HEK293 (cell line): ENCODE results near the gene NAV2.

Experiments used
- CTCF ChIA-PET: fragments of 350-600 bp; formaldehyde crosslinking; extraction: SDS; loops from one replicate; lab custom pipeline; 2021; ENCODE audit warnings: antibody characterized with exemption; lab: Yijun Ruan, JAX
- POLR2A ChIA-PET: fragments of 300-600 bp; formaldehyde crosslinking; extraction: SDS; loops from one replicate; lab custom pipeline; 2020; ENCODE audit warnings: antibody characterized with exemption, inconsistent platforms; lab: Yijun Ruan, JAX
- H3K27ac ChIP-seq: fragments of 200-500 bp; sonication (Bioruptor generic); 2 replicates; pipeline ENCODE4 v1.5.1; 2014; ENCODE audit warnings: low read depth, low read length, control low read depth, inconsistent platforms; ENCODE audit errors: extremely low read depth
- H3K36me3 ChIP-seq, 2 experiments: fragments of 200-500 bp in 1 of 2; sonication (Bioruptor generic) in 1 of 2; 1 replicate in 1 of 2; 2 replicates in 1 of 2; pipeline ENCODE4 v1.5.1; 2014 to 2017; ENCODE audit warnings: inconsistent platforms in 2 of 2, low read length in 2 of 2; ENCODE audit not compliant: control insufficient read depth in 2 of 2, insufficient read depth in 1 of 2
- H3K4me1 ChIP-seq: fragments of 200-500 bp; sonication (Bioruptor generic); 2 replicates; pipeline ENCODE4 v1.5.1; 2014; ENCODE audit warnings: mild to moderate bottlenecking, low read length, inconsistent platforms; ENCODE audit not compliant: control insufficient read depth, insufficient read depth
- H3K4me3 ChIP-seq: 2 replicates; pipeline ENCODE4 v1.5.1; 2011; ENCODE audit warnings: low read depth, mild to moderate bottlenecking, control low read depth, low read length, moderate library complexity
- H3K9me3 ChIP-seq: fragments of 200-500 bp; sonication (Bioruptor generic); 2 replicates; pipeline ENCODE4 v1.5.1; 2014; ENCODE audit warnings: low read depth, low read length, inconsistent platforms; ENCODE audit not compliant: control insufficient read depth, insufficient read depth
- GFI1B ChIP-seq: fragments of 450-650 bp; formaldehyde crosslinking; IDR thresholded peaks from 2 replicates; pipeline ENCODE4 v1.5.1; 2016; ENCODE audit warnings: missing biosample characterization, missing genetic modification characterization
- HOXC10 ChIP-seq: sonication (generic); formaldehyde crosslinking; IDR thresholded peaks from 2 replicates; pipeline ENCODE4 v1.8.1; 2023; ENCODE audit warnings: mild to moderate bottlenecking, missing genetic modification reagents
- KLF1 ChIP-seq: fragments of 450-650 bp; formaldehyde crosslinking; IDR thresholded peaks from 2 replicates; pipeline ENCODE4 v1.5.1; 2016; ENCODE audit warnings: missing biosample characterization, missing genetic modification characterization
- MEIS1 ChIP-seq: sonication (generic); formaldehyde crosslinking; IDR thresholded peaks from 2 replicates; pipeline ENCODE4 v1.8.1; 2022; ENCODE audit warnings: missing genetic modification reagents, mild to moderate bottlenecking, borderline replicate concordance
- MZF1 ChIP-seq: fragments of 450-650 bp; formaldehyde crosslinking; IDR thresholded peaks from 2 replicates; pipeline ENCODE4 v1.5.1; 2017; ENCODE audit warnings: missing biosample characterization, missing genetic modification characterization, borderline replicate concordance
- PRDM10 ChIP-seq: fragments of 450-650 bp; formaldehyde crosslinking; IDR thresholded peaks from 2 replicates; pipeline ENCODE4 v1.5.1; 2016; ENCODE audit warnings: missing biosample characterization, missing genetic modification characterization
- PRDM6 ChIP-seq: fragments of 450-650 bp; formaldehyde crosslinking; IDR thresholded peaks from 2 replicates; pipeline ENCODE4 v1.5.1; 2017; ENCODE audit warnings: missing biosample characterization, missing genetic modification characterization
- YY1 ChIP-seq: fragments of 450-650 bp; formaldehyde crosslinking; IDR thresholded peaks from 2 replicates; pipeline ENCODE4 v1.5.1; 2018; ENCODE audit warnings: missing biosample characterization, missing genetic modification characterization
- ZNF140 ChIP-seq: fragments of 450-650 bp; formaldehyde crosslinking; IDR thresholded peaks from 2 replicates; pipeline ENCODE4 v1.5.1; 2016; ENCODE audit warnings: missing biosample characterization, missing genetic modification characterization
- ZNF19 ChIP-seq: fragments of 450-650 bp; formaldehyde crosslinking; IDR thresholded peaks from 2 replicates; pipeline ENCODE4; 2016; ENCODE audit warnings: missing biosample characterization, missing genetic modification characterization, low read depth
- ZNF211 ChIP-seq: fragments of 450-650 bp; formaldehyde crosslinking; IDR thresholded peaks from 2 replicates; pipeline ENCODE4 v1.5.1; 2016; ENCODE audit warnings: low read depth, missing biosample characterization, missing genetic modification characterization
- ZNF280C ChIP-seq: fragments of 450-650 bp; formaldehyde crosslinking; IDR thresholded peaks from 2 replicates; pipeline ENCODE4 v1.5.1; 2016; ENCODE audit warnings: missing biosample characterization, missing genetic modification characterization
- ZNF335 ChIP-seq: fragments of 450-650 bp; formaldehyde crosslinking; conservative IDR thresholded peaks from 2 replicates; pipeline ENCODE4 v1.5.1; 2016; ENCODE audit warnings: missing biosample characterization, missing genetic modification characterization
- ZNF514 ChIP-seq: fragments of 450-650 bp; formaldehyde crosslinking; IDR thresholded peaks from 2 replicates; pipeline ENCODE4 v1.5.1; 2016; ENCODE audit warnings: missing biosample characterization, missing genetic modification characterization
- ZNF560 ChIP-seq: fragments of 450-650 bp; formaldehyde crosslinking; IDR thresholded peaks from 2 replicates; pipeline ENCODE4 v1.5.1; 2017; ENCODE audit warnings: missing biosample characterization, missing genetic modification characterization, borderline replicate concordance
- ZNF571 ChIP-seq: fragments of 450-650 bp; formaldehyde crosslinking; IDR thresholded peaks from 2 replicates; pipeline ENCODE4 v1.5.0; 2017; ENCODE audit warnings: missing biosample characterization, missing genetic modification characterization
- ZNF792 ChIP-seq: fragments of 450-650 bp; formaldehyde crosslinking; IDR thresholded peaks from 2 replicates; pipeline ENCODE4 v1.5.1; 2016; ENCODE audit warnings: missing biosample characterization, missing genetic modification characterization
- ZNF837 ChIP-seq: fragments of 450-650 bp; formaldehyde crosslinking; IDR thresholded peaks from 2 replicates; pipeline ENCODE4 v1.5.1; 2016; ENCODE audit warnings: missing biosample characterization, missing genetic modification characterization
- ZSCAN5A ChIP-seq: fragments of 450-650 bp; formaldehyde crosslinking; IDR thresholded peaks from 2 replicates; pipeline ENCODE4 v1.5.1; 2016; ENCODE audit warnings: missing biosample characterization, missing genetic modification characterization
- TF ChIP-seq, protein P1 (sequence below): fragments of 450-650 bp; formaldehyde crosslinking; IDR thresholded peaks from 2 replicates; pipeline ENCODE4 v1.5.1; 2016; ENCODE audit warnings: missing biosample characterization, missing genetic modification characterization

The NAV2 gene

DNA sequence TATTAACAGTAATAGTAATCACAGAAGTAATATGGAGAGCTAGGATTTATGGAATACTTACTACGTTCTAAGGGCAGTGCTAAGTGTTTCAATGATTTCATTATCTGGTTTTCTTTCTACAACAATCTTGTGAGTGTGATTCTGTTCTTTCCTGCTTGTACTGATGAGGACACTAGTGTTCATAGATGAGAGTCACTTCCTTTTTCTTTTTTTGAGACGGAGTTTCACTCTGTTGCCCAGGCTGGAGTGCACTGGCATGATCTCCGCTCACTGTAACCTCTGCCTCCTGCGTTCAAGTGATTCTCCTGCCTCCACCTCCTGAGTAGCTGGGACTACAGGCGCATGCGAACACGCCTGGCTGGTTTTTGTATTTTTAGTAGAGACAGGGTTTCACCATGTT, 366.2 kb downstream of the NAV2 start:
- Histone ChIP-seq H3K27ac (no peak overlapping the region), H3K4me1 (no peaks in the 10 kb centered on the region), H3K9me3 (no peaks in the 10 kb centered on the region), H3K4me3 (no peak overlapping the region)
- POLR2A ChIA-PET, result no interaction called here
- CTCF ChIA-PET, result interaction anchor here (0.6 kb wide), 1 partner anchor 75 kb away, joined by 3 read pairs; no protein-coding TSS in a partner anchor
- TF ChIP-seq ZNF140, result no peak
- TF ChIP-seq ZNF837 (tag by site-specific recombination), result no peak
- no peak for TF ChIP-seq ZNF514 (tag by site-specific recombination)
- TF ChIP-seq ZNF335 (tag by site-specific recombination), result no peak
- no peak for TF ChIP-seq HOXC10 (CRISPR knock-in tag)
- TF ChIP-seq ZNF560 (tag by site-specific recombination), result no peak
- TF ChIP-seq MEIS1 (CRISPR knock-in tag), result no peak
- no peak for TF ChIP-seq YY1 (tag by site-specific recombination)
- TF ChIP-seq GFI1B (tag by site-specific recombination), result no peak
- TF ChIP-seq, protein P1, sequence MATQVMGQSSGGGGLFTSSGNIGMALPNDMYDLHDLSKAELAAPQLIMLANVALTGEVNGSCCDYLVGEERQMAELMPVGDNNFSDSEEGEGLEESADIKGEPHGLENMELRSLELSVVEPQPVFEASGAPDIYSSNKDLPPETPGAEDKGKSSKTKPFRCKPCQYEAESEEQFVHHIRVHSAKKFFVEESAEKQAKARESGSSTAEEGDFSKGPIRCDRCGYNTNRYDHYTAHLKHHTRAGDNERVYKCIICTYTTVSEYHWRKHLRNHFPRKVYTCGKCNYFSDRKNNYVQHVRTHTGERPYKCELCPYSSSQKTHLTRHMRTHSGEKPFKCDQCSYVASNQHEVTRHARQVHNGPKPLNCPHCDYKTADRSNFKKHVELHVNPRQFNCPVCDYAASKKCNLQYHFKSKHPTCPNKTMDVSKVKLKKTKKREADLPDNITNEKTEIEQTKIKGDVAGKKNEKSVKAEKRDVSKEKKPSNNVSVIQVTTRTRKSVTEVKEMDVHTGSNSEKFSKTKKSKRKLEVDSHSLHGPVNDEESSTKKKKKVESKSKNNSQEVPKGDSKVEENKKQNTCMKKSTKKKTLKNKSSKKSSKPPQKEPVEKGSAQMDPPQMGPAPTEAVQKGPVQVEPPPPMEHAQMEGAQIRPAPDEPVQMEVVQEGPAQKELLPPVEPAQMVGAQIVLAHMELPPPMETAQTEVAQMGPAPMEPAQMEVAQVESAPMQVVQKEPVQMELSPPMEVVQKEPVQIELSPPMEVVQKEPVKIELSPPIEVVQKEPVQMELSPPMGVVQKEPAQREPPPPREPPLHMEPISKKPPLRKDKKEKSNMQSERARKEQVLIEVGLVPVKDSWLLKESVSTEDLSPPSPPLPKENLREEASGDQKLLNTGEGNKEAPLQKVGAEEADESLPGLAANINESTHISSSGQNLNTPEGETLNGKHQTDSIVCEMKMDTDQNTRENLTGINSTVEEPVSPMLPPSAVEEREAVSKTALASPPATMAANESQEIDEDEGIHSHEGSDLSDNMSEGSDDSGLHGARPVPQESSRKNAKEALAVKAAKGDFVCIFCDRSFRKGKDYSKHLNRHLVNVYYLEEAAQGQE (tag by site-specific recombination), result no peak
- no peak for TF ChIP-seq PRDM10 (tag by site-specific recombination)
- no peak for TF ChIP-seq PRDM6
- no peak for TF ChIP-seq ZNF571
- no peak for TF ChIP-seq MZF1 (tag by site-specific recombination)
- no peak for TF ChIP-seq ZNF19
- TF ChIP-seq KLF1 (tag by site-specific recombination), result no peak
- TF ChIP-seq, all 188 proteins: peak for 0
- peaks cover 0 to 66% of the 10 kb centered on the region in 2 experiments; a peak in 2 of 3 replicates for H3K36me3 ChIP-seq

DNA sequence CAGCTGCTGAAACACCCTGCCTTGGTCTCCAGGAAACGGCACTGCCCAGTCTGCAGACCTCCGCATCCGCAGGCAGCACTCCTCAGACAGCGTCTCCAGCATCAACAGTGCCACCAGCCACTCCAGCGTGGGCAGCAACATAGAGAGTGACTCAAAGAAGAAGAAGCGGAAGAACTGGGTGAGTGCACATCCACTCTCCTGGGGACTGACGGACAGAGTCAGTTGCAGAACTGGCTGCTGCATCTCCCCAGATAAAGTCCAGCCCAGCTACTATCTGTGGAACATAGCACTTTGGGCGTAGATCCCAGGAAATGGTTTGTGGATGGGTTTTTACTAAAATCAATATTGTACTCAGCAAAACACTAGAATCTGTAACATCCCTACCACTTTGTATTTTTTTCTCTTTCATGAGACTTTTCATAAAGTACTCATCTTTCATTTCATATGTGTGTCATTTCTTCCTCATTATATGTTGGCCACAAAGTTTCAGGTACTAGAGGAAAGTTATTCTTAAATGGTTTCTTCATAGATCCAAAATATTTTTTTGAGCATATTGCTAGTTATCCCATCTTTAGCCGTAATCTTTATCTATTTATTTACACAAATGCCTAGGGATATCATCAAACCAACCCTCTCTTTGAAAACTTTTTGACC, 367.5 kb downstream of the NAV2 start:
- ChIA-PET CTCF (interaction anchor here (1.2 kb wide), 1 partner anchor 31 kb away, joined by 3 read pairs; no protein-coding TSS in a partner anchor), POLR2A (no interaction called here)
- no peaks in the 10 kb centered on the region for H3K9me3 ChIP-seq
- no peaks in the 10 kb centered on the region for H3K4me1 ChIP-seq
- no peak overlapping the region for H3K27ac ChIP-seq
- peaks cover 0 to 73% of the 10 kb centered on the region in 2 experiments; a peak in 2 of 3 replicates for H3K36me3 ChIP-seq
- H3K4me3 ChIP-seq, result no peak overlapping the region
- no peak for TF ChIP-seq ZNF792 (tag by site-specific recombination)
- no peak for TF ChIP-seq GFI1B (tag by site-specific recombination)
- TF ChIP-seq ZSCAN5A, result no peak
- TF ChIP-seq ZNF211, result no peak
- no peak for TF ChIP-seq ZNF280C (tag by site-specific recombination)
